VCaP (cell line): ENCODE results near the gene C22orf23.
"Not testable (repeated sequence)": the region's sequence is repeated elsewhere in the genome, so short reads cannot be mapped to it uniquely, and the experiment has no call there.

Source experiments
- H3K27ac ChIP-seq: fragments of 450-650 bp; 2 replicates; pipeline ENCODE4 v1.5.1; 2017
- CTCF ChIP-seq: fragments of 450-650 bp; conservative IDR thresholded peaks from 2 replicates; pipeline ENCODE4 v1.5.1; 2017; ENCODE audit warnings: mild to moderate bottlenecking, moderate library complexity

Gene C22orf23

GRCh38 chr22:37959231-37959825 lies 5.9 kb upstream of the C22orf23 start:
- no peak for TF ChIP-seq CTCF
- no peak overlapping the region for H3K27ac ChIP-seq

- TF ChIP-seq CTCF, result no peak
- no peak overlapping the region for H3K27ac ChIP-seq
These were observed 3.8 kb upstream of the C22orf23 start for GRCh38 chr22:37957232-37957631.

GRCh38 chr22:37955825-37956397 lies 2.5 kb upstream of the C22orf23 start:
- H3K27ac ChIP-seq, result not testable (repeated sequence)

GRCh38 chr22:37954686-37955085 lies 1.3 kb upstream of the C22orf23 start:
- TF ChIP-seq CTCF, result no peak

GRCh38 chr22:37953062-37953436 lies 352 bp downstream of the C22orf23 start:
- peak overlapping the region; percentile 74; the same call in 1 of the 2 replicates for H3K27ac ChIP-seq
- TF ChIP-seq CTCF, result no peak

More at GRCh38 chr22:37954686-37955085, 1.3 kb upstream of the C22orf23 start:
- peak overlapping the region; percentile 74; the same call in 1 of the 2 replicates for H3K27ac ChIP-seq

GRCh38 chr22:37952629-37953028 lies 772 bp downstream of the C22orf23 start:
- peak overlapping the region; percentile 74; the same call in 1 of the 2 replicates for H3K27ac ChIP-seq

- TF ChIP-seq CTCF, result no peak; the same call in 1 of the 2 replicates
These were observed 2.1 kb downstream of the C22orf23 start for GRCh38 chr22:37951305-37951704.

GRCh38 chr22:37947142-37947795 lies 6.1 kb downstream of the C22orf23 start:
- H3K27ac ChIP-seq, result not testable (repeated sequence)

More at GRCh38 chr22:37951305-37951704, 2.1 kb downstream of the C22orf23 start:
- H3K27ac ChIP-seq, result no peak overlapping the region

GRCh38 chr22:37944423-37944822 lies 9.0 kb downstream of the C22orf23 start:
- H3K27ac ChIP-seq, result peak overlapping the region; percentile 60
